IMR-90 (cell line): ENCODE results near the gene SYT17.

Experiments used
- POLR2A ChIP-seq: IDR thresholded peaks from 2 replicates; pipeline ENCODE4 v1.6.1; 2012; ENCODE audit warnings: mild to moderate bottlenecking, low read depth, low read length
- RCOR1 ChIP-seq: IDR thresholded peaks from 2 replicates; pipeline ENCODE4 v1.6.1; 2012; ENCODE audit warnings: mild to moderate bottlenecking, low read length, improper control_type of control experiment; ENCODE audit not compliant: insufficient replicate concordance
- TF ChIP-seq, protein P1 (sequence below): conservative IDR thresholded peaks from 2 replicates; pipeline ENCODE4 v1.5.1; 2012; ENCODE audit warnings: mild to moderate bottlenecking, low read depth, low read length, improper control_type of control experiment

DNA sequence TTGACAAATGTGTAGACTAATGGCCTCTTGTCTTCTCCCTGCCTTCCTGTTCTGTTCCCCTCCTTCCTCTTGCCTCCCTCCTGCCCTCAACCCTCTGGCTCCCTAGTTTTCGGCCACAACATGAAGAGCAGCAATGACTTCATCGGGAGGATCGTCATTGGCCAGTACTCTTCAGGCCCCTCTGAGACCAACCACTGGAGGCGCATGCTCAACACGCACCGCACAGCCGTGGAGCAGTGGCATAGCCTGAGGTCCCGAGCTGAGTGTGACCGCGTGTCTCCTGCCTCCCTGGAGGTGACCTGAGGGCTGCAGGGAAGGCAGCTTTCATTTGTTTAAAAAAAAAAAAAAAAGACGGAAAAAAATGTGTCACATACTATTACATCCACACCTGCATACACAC lies 98.7 kb downstream of the SYT17 start:
- TF ChIP-seq, protein P1, sequence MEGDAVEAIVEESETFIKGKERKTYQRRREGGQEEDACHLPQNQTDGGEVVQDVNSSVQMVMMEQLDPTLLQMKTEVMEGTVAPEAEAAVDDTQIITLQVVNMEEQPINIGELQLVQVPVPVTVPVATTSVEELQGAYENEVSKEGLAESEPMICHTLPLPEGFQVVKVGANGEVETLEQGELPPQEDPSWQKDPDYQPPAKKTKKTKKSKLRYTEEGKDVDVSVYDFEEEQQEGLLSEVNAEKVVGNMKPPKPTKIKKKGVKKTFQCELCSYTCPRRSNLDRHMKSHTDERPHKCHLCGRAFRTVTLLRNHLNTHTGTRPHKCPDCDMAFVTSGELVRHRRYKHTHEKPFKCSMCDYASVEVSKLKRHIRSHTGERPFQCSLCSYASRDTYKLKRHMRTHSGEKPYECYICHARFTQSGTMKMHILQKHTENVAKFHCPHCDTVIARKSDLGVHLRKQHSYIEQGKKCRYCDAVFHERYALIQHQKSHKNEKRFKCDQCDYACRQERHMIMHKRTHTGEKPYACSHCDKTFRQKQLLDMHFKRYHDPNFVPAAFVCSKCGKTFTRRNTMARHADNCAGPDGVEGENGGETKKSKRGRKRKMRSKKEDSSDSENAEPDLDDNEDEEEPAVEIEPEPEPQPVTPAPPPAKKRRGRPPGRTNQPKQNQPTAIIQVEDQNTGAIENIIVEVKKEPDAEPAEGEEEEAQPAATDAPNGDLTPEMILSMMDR, result no peak
- TF ChIP-seq RCOR1, result no peak
- no peak for TF ChIP-seq POLR2A
